A673 (cell line): ENCODE data around the gene TMEM232. TPM values are rescaled to one million over a fixed set of nuclear protein-coding genes. Genes with fewer than 3 reads are reported as not detected.

Source experiments
- BruUV-seq: library from RNA; stranded (reverse); fragments of 400-500 nt; replicated peaks from 2 replicates; lab custom pipeline; 2021; lab: Mats Ljungman, UMichigan
- CTCF ChIA-PET: fragments of 300-600 bp; sonication (Branson Sonifier 250); formaldehyde crosslinking; loops from one replicate; lab custom pipeline; 2022; ENCODE audit warnings: antibody characterized with exemption; lab: Charles Lee
- POLR2A ChIA-PET: fragments of 300-600 bp; sonication (Branson Sonifier 250); formaldehyde crosslinking; loops from one replicate; lab custom pipeline; 2022; ENCODE audit warnings: antibody characterized with exemption; ENCODE audit not compliant: low non-redundant PET; lab: Charles Lee
- DNase-seq: peaks from one replicate; pipeline ENCODE4 v3.0.0-alpha.2; 2015; ENCODE audit warnings: low spot score
- H3K27ac ChIP-seq: fragments of 200-600 bp; sonication (generic); 2 replicates; pipeline ENCODE4 v1.5.1; 2016; ENCODE audit warnings: mixed run types, low read depth, mild to moderate bottlenecking, mixed read lengths, antibody characterized with exemption, low read length; ENCODE audit not compliant: poor library complexity, severe bottlenecking
- H3K27me3 ChIP-seq: fragments of 200-600 bp; sonication (generic); replicated peaks from 2 replicates; pipeline ENCODE4 v1.6.1; 2017; ENCODE audit warnings: mixed run types, low read depth, mild to moderate bottlenecking, mixed read lengths, antibody characterized with exemption, low read length; ENCODE audit not compliant: insufficient read depth, poor library complexity
- H3K36me3 ChIP-seq: fragments of 200-600 bp; sonication (generic); 2 replicates; pipeline ENCODE4 v1.6.1; 2016; ENCODE audit warnings: mixed run types, mild to moderate bottlenecking, mixed read lengths, antibody characterized with exemption, low read length; ENCODE audit not compliant: insufficient read depth, poor library complexity, severe bottlenecking
- H3K4me1 ChIP-seq: fragments of 200-600 bp; sonication (generic); 2 replicates; pipeline ENCODE4 v1.6.1; 2017; ENCODE audit warnings: mixed run types, mild to moderate bottlenecking, mixed read lengths, antibody characterized with exemption, low read length; ENCODE audit not compliant: insufficient read depth, poor library complexity, severe bottlenecking
- H3K4me3 ChIP-seq: fragments of 200-600 bp; sonication (generic); 2 replicates; pipeline ENCODE4 v1.5.1; 2016; ENCODE audit warnings: low read depth, mixed run types, mild to moderate bottlenecking, mixed read lengths, low read length; ENCODE audit not compliant: poor library complexity, severe bottlenecking
- H3K9me3 ChIP-seq: fragments of 200-600 bp; sonication (generic); 2 replicates; pipeline ENCODE4 v1.6.1; 2016; ENCODE audit warnings: mixed run types, low read depth, mild to moderate bottlenecking, mixed read lengths, antibody characterized with exemption, low read length; ENCODE audit not compliant: poor library complexity, severe bottlenecking
- EZH2 ChIP-seq: fragments of 200-600 bp; sonication (generic); IDR thresholded peaks from 2 replicates; pipeline ENCODE4 v1.6.1; 2017; ENCODE audit warnings: borderline replicate concordance, low read depth, mild to moderate bottlenecking, mixed read lengths, antibody characterized with exemption, low read length; ENCODE audit not compliant: poor library complexity, severe bottlenecking
- intact Hi-C: fragments of 100-400 bp; cut with micrococcal nuclease; formaldehyde crosslinking; loops from one replicate; pipeline ENCODE4 v1.10.0; 2022; ENCODE audit not compliant: unreplicated experiment
- total RNA-seq: library from RNA; stranded (reverse); gene quantifications from 2 replicates; pipeline ENCODE4 v1.2.3, GENCODE V29; 2021
- TF ChIP-seq, protein P1 (sequence below): fragments of 300-800, 200-600 bp; sonication (generic); conservative IDR thresholded peaks from 2 replicates; pipeline ENCODE4 v1.5.1; 2017; ENCODE audit warnings: low read depth, mild to moderate bottlenecking, antibody characterized with exemption, low read length, moderate library complexity, mixed read lengths

The TMEM232 gene
- total RNA-seq, 1 experiment from 2014 or later = 0.82 TPM

DNA sequence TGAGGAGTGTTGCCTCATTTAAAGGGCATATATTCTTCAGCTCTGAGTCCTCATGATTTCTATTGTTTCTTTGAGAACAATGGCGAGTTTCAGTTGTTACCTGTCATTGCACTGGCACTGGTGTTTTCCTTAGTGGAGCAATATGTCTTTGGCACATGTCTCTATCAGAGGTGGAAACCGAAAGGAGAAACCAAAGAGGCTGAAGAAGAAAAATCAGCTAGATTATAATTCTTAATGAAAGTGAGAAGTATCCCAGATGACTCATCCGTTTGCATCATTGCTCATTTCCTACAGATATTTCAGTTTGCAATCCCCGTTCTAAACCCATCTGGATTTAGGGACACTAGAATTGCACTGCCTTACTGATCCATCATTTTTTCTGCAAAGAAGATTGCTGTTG is 324.6 kb downstream of the TMEM232 start:
- intact Hi-C loops = no loop called here
- Histone ChIP-seq H3K4me3 (no peak overlapping the region), H3K4me1 (no peaks in the 10 kb centered on the region), H3K9me3 (no peaks in the 10 kb centered on the region), H3K36me3 (no peaks in the 10 kb centered on the region), H3K27me3 (no peaks in the 10 kb centered on the region), H3K27ac (no peak overlapping the region)
- CTCF ChIA-PET = interaction anchor here (0.8 kb wide), 1 partner anchor 12 kb away, joined by 3 read pairs; no protein-coding TSS in a partner anchor
- no TSS peak for BruUV-seq
- peak; percentile 35 for DNase-seq
- no peak for TF ChIP-seq EZH2
- POLR2A ChIA-PET = no interaction called here

DNA sequence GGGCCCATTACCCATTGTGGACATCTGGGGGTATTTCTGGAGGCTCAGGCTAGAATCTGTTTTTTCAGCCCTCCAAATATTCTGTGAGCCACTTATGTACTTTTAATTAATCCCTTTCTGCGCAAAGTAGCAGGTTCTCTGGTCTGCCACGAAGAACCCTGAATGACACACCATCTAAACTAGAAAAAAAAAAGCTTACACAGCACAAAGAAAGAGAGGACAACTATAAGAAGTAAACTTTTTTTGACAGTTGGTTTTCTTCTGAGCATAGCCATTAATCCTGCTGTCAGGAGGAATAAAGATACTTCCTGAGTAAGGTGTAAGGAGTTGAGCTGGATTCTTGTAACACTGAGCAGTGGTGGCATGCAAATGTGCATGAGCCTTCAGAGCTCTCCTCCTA is 327.5 kb downstream of the TMEM232 start:
- TF ChIP-seq, protein P1, sequence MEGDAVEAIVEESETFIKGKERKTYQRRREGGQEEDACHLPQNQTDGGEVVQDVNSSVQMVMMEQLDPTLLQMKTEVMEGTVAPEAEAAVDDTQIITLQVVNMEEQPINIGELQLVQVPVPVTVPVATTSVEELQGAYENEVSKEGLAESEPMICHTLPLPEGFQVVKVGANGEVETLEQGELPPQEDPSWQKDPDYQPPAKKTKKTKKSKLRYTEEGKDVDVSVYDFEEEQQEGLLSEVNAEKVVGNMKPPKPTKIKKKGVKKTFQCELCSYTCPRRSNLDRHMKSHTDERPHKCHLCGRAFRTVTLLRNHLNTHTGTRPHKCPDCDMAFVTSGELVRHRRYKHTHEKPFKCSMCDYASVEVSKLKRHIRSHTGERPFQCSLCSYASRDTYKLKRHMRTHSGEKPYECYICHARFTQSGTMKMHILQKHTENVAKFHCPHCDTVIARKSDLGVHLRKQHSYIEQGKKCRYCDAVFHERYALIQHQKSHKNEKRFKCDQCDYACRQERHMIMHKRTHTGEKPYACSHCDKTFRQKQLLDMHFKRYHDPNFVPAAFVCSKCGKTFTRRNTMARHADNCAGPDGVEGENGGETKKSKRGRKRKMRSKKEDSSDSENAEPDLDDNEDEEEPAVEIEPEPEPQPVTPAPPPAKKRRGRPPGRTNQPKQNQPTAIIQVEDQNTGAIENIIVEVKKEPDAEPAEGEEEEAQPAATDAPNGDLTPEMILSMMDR = no peak
- TF ChIP-seq EZH2 = no peak
- Histone ChIP-seq H3K27ac (no peak overlapping the region), H3K36me3 (no peaks in the 10 kb centered on the region), H3K9me3 (no peaks in the 10 kb centered on the region), H3K27me3 (no peaks in the 10 kb centered on the region), H3K4me1 (no peaks in the 10 kb centered on the region), H3K4me3 (no peak overlapping the region)
- no TSS peak for BruUV-seq
- ChIA-PET POLR2A (no interaction called here), CTCF (no interaction called here)
- DNase-seq = peak; percentile 5
- intact Hi-C loops = no loop called here

DNA sequence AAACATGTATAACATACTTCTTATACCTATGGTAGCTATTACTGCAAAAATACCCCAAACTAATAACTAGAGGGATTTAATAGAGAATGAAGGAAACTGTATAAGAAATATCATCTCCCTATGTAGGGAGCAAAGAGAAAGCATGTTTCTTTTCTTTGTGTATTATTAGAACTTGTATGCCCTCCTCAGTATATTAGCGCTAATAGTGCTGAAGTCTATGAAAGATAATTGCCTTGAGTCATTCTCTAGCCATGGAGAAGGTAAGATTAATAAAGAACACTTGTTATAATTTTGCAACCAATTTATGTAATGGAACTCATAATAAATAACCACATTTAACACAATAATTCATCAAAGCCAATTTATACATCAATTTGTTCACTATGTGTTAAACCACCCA is 329.2 kb downstream of the TMEM232 start:
- Histone ChIP-seq H3K27me3 (no peaks in the 10 kb centered on the region), H3K9me3 (no peaks in the 10 kb centered on the region), H3K27ac (no peak overlapping the region), H3K4me3 (no peak overlapping the region), H3K4me1 (no peaks in the 10 kb centered on the region), H3K36me3 (no peaks in the 10 kb centered on the region)
- ChIA-PET CTCF (no interaction called here), POLR2A (no interaction called here)
- intact Hi-C loops = no loop called here
- DNase-seq = no peak
- BruUV-seq = no TSS peak
- no peak for TF ChIP-seq EZH2
- TF ChIP-seq, protein P1 = no peak

DNA sequence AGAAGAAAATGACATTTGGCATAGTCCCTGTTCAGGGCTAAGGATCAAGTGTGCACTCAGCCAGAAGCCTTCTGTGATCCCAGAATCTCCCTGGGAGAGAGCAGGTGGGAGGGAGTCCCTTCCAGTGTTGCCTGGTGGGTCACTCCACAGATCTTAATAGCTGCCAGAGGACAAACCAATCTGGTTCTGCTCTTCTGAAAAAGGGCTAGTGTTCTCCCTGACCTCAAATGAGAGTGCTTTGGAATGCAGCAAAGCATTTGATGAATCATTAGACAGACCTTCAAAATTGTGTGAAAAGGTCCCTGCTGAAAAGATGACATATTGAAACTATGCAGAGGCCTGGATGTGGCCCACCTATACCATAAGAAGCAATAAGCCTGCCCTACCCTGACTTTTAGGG is 339.7 kb downstream of the TMEM232 start:
- H3K36me3 ChIP-seq = no peaks in the 10 kb centered on the region
- no peaks in the 10 kb centered on the region for H3K4me1 ChIP-seq
- BruUV-seq = no TSS peak
- no peak overlapping the region for H3K4me3 ChIP-seq
- CTCF ChIA-PET = no interaction called here
- H3K27ac ChIP-seq = no peak overlapping the region
- H3K9me3 ChIP-seq = no peaks in the 10 kb centered on the region
- TF ChIP-seq EZH2 = no peak
- TF ChIP-seq, protein P1 = no peak
- intact Hi-C loops = no loop called here
- H3K27me3 ChIP-seq = no peaks in the 10 kb centered on the region
- DNase-seq = no peak
- POLR2A ChIA-PET = interaction anchor here (0.6 kb wide), 1 partner anchor 9 kb away, joined by 3 read pairs; no protein-coding TSS in a partner anchor
